SW 1271 (cell line): Measurements from ENCODE around the gene UBE2D3.
"Not testable (repeated sequence)": the region's sequence is repeated elsewhere in the genome, so short reads cannot be mapped to it uniquely, and the experiment has no call there.

Source experiments
- DNase-seq, 2 experiments: peaks; one replicate each; lab custom pipeline; 2025; lab: John Stamatoyannopoulos, UW

The UBE2D3 gene

GRCh38 chr4:102829803-102830202 lies 2.5 kb upstream of the UBE2D3 start:
- DNase-seq: no peak

DNA sequence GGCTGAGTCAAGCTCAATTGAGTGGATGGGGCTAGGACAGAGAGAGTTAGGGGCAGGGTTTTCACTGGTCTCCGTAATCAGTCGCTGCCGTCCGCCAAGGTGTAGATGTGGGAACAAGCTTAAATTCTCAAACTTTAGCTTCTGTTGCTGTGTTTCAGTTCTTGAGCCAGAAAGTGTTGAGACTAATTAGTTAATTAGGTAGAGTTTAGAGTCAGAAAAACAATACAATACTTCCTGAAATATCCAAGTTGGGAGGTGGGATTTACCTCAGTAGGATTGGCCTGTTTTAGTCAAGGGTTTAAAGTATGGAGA lies 1.1 kb upstream of the UBE2D3 start:
- no peak for DNase-seq

GRCh38 chr4:102827674-102828496 lies 534 bp upstream of the UBE2D3 start:
- peak; percentile 97 for DNase-seq

DNA sequence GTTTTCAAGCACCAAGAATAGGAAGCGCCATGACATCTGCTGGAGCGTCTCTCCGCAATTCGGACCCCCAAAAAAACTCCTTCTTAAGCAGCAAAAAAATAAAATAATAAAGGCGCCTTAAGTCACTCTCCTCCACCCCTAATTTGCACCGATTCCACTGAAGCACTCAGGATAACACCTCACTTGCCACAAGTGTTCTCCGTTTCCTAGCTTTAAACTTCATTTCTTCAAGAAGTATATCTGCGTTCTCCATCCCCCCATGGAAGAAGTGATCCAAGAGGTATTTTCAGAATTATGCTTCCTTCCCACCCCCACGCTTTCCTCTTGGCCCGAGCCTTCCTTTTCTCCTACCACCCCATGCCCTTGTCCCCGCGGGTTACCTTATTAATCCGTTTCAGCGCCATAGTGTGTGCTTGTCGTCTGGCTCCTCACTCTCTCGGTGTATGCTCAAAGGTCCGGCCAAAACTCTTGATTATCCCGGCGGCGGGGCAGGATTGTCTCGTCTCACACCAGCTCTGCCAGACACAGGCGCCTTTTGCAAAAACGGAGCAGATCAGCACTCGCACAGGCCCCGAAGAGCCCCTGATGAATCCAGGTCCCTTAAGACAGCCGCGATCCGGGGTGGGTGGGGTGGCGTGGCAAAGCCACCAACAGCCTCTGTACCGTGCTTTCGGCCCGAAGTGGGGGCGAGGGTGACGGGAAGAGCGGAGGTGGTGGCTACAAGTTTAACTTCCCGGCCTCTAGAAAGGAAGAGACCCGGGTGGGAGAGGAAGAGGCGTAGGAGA lies 1.1 kb downstream of the UBE2D3 start:
- DNase-seq: no peak

- peak in 1 of 2 experiments; percentile 68 for DNase-seq
Measured at GRCh38 chr4:102825261-102826091, 1.9 kb downstream of the UBE2D3 start.

DNA sequence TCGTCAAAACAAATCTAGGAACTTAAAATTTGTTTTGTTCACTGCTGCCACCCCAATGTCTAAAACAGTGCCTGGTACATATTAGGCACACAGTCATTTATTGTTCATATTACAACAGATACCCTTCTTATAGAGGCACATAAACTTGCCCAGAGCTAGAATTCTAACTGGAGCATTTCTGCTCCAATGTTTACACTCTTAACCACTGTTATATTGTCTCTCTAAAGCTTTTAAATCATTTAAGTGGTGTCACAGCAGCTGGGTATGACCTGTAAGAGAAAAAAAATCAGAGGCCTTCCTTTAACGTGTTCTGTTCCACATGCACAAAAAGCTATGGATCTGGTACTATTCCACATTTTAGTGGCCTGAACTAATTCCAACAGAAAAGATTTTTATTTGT lies 3.0 kb downstream of the UBE2D3 start:
- DNase-seq: no peak

GRCh38 chr4:102823897-102824296 lies 3.5 kb downstream of the UBE2D3 start:
- DNase-seq: no peak

- no peak for DNase-seq
Measured at GRCh38 chr4:102823464-102823863, 3.9 kb downstream of the UBE2D3 start.

- no peak for DNase-seq
Measured at GRCh38 chr4:102819588-102820365, 7.6 kb downstream of the UBE2D3 start.

DNA sequence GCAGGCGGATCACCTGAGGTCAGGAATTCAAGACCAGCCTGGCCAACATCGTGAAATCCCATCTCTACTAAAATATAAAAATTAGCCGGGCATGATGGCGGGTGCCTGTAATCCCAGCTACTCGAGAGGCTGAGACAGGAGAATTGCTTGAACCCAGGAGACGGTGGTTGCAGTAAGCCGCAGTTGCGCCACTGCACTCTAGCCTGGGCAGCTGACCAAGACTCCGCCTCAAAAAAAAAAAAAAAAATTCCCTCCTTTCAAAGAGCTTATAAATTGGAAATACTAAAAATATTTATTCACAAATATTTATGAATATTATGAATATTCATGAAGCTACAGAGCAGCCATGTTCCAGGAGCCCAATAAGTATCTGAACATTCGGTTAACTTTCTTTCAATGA lies 8.3 kb downstream of the UBE2D3 start:
- DNase-seq: not testable (repeated sequence)

DNA sequence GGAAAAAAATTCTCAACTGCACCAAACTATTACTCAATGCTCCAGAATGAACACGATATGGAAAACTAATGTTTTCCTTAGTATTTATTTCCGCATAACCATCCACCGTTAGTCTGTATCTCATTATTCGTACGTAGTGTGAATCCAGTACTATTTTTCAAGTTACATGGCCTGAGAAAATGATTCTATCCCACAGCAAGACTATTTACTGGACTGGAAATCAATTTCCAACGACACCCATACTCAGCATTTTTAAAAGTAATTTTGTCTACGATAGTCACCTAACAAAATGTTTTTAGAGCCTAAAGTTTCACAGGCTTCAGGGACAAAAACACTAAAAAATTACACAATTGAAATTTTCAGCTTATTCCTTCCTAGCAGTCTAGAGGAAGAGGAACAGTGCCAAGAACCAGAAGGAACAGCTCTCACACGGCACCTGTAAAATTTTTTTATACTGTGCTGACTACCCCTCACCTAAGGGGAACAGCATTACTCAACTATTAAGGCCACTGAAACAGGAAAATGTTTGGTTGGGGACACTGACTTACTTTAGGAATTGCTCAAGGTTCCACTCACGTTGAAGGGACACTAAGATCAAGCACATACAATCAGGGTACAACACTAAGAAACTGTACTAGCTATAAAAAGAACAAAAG lies 9.6 kb downstream of the UBE2D3 start:
- no peak for DNase-seq

GRCh38 chr4:102817021-102817605 lies 10.2 kb downstream of the UBE2D3 start:
- DNase-seq: no peak

GRCh38 chr4:102815981-102816380 lies 11.4 kb downstream of the UBE2D3 start:
- peak in 1 of 2 experiments; percentile 41 for DNase-seq

- DNase-seq: no peak
Measured at GRCh38 chr4:102809691-102810090, 17.7 kb downstream of the UBE2D3 start.

DNA sequence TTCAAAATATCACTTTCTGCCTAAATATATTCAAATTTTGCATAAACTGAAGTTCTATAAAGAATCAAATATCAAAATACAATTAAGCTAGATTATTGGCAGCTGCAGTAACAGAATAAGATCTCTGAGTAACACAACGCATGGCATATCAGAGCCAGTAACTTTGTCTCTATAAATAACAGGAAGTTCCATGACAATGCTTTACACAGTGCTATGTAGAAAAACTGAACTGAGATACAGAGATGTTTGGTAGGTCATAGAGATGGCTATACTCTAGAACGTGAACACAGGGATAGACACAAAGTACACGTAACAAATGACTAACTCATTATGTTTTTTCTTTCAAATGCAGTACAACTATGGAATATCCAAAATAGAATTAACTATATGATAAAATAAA lies 18.2 kb downstream of the UBE2D3 start:
- no peak for DNase-seq

- DNase-seq: no peak
Measured at GRCh38 chr4:102808009-102808408, 19.3 kb downstream of the UBE2D3 start.

- no peak for DNase-seq
Measured at GRCh38 chr4:102807345-102807744, 20.0 kb downstream of the UBE2D3 start.

DNA sequence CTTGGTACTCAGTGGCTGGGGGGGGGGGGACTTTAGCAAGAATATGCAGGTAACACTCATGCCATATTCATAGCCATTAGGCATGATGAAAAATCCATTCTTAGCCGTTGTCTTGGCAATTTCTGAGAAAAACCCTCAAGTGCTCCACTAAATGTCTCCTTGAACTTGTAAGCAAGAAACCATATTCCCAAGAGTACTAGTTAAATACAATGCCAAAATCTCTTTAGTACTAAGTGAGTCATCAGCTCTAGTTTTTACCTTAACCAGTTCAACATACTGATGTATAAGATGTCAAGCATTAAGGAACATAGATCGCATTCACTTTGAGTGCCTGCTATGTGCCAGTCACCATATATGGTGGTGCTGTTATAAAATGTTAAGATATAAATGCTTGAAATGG lies 27.5 kb downstream of the UBE2D3 start:
- no peak for DNase-seq

GRCh38 chr4:102794999-102795398 lies 32.4 kb downstream of the UBE2D3 start:
- no peak for DNase-seq

GRCh38 chr4:102792361-102792936 lies 34.9 kb downstream of the UBE2D3 start:
- no peak for DNase-seq
